Measurements from ENCODE around the gene ZDHHC11B.
"Not testable (repeated sequence)": the region's sequence is repeated elsewhere in the genome, so short reads cannot be mapped to it uniquely, and the experiment has no call there.

The ZDHHC11B gene

DNA sequence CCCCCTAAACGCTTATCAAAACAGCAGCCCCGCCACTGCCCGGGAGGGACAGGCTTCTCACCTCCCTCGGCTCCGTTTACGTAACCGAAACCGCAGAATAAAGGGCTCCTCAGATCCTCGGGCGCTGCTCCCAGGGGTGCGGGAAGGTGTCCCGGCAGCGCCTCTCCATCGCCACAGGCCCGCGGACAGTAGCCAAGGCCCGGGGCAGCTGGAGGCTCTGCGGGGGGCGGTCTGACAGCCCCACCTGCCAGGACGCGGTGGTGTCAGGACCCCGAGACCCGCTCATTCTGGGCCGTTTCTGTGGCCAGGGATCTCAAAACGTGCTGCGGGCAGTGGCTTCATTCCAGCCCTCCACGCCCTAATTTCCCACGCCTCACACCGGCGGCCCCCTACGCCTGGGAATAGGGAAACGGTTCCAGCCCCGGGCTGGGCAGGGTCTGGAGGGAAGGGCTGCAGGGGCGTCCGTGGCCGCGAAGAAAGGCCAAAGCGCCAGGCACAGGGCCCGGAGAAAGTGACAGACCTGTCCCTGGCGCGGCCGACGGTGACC is 575 bp downstream of the ZDHHC11B start:
- DNase-seq (ENCODE audit: low spot score), result peak; percentile 1

GRCh38 chr5:783049-783802 is 1.3 kb downstream of the ZDHHC11B start:
- DNase-seq (ENCODE audit: low spot score), result not testable (repeated sequence)

- DNase-seq (ENCODE audit: low spot score), result not testable (repeated sequence)
Observed at GRCh38 chr5:782356-782755, 2.2 kb downstream of the ZDHHC11B start.

DNA sequence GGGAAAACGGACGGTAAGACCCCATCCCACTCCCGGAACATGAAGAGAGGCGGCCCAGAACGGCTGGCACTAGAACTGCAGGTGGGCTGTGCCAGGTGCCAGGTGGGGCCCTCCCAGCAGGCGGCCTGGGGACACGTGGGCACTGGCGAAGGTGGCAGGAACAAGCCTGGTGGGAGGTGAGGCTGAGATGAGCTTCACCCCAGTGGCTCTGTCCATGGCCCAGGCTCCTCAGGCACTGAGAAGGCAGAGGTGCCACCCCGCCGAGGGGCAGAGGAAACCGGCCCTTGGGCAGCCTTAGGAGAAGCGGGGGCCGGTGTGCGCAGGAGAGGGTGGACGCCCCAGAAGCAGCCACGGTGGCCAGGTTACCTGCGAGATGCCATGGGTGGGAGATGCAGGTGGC is 4.0 kb downstream of the ZDHHC11B start:
- not testable (repeated sequence) for DNase-seq (ENCODE audit: low spot score)

DNA sequence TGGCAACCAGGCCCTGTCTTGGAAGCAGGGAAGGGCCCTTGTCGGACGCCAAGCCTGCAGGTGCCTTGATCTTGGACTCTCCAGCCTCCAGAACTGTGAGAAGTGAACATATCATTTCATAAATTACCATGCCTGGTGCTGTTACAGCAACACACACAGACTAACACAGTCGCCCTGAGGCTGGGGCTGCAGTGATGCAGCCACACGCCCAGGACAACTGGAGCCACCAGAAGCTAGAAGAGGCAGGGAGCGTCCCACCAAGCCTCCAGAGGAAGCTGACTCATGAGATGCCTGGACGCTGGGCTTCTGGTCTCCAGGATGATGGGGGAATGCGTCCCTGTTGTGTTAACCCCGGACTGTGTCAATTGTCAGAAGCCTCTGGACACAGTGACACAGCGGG is 5.6 kb downstream of the ZDHHC11B start:
- DNase-seq (ENCODE audit: low spot score), result not testable (repeated sequence)

- DNase-seq (ENCODE audit: low spot score), result not testable (repeated sequence)
Observed at GRCh38 chr5:778421-778820, 6.1 kb downstream of the ZDHHC11B start.

DNA sequence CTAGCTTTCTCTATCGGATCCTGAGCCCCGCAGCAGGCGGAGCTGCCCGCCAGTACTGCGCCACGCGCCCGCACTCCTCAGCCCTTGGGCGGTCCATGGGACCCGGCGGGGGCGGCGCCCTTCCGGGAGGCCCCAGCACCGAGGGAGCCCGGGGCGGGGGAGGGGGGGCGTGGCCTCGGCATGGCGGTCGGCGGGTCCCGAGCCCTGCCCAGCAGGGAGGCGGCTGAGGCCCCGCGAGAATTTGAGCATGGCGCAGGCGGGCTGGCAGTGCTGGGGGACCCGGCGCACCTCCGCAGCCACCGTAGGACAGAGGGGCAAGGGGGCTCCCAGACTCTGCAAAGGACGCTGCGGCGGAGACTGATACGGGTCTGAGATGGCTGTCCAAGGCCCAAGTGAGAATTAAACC is 6.8 kb downstream of the ZDHHC11B start:
- no peak for DNase-seq (ENCODE audit: low spot score)

DNA sequence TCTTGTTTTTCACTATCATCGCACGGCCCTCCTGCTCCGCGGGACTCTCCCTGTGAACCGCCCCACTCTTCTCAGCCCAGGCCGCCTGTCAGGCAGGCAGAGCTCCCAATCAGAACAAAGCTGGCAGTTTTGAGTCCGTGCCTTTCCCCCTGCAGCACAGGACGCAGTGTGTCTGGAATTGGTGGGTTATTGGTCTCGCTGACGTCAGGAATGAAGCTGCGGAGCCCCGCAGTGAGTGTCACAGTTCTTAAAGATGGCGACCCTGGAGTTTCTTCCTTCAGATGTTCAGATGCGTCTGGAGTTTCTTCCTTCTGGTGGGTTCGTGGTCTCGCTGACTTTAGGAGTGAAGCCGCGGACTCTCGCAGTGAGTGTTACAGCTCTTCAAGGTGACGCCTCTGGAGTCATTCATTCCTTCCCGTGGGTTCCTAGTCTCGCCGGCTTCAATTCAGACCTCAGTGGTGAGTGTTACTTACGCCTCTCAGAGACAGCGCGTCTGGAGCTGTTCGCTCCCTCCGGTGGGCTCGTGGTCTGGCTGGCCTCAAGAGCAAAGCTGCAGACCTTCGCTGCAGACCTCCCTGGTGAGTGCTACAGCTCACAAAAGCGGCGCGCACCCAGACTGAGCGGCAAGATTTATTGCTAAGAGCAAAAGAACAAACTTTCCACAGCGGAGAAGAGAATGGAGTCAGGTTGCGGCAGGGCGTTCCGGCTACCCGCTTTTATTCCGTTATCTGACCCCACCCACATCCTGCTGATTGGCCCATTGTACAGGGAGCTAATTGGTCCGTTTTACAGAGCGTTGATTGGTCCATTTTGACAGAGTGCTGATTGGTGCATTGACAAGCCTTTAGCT is 7.4 kb downstream of the ZDHHC11B start:
- DNase-seq (ENCODE audit: low spot score), result no peak

DNA sequence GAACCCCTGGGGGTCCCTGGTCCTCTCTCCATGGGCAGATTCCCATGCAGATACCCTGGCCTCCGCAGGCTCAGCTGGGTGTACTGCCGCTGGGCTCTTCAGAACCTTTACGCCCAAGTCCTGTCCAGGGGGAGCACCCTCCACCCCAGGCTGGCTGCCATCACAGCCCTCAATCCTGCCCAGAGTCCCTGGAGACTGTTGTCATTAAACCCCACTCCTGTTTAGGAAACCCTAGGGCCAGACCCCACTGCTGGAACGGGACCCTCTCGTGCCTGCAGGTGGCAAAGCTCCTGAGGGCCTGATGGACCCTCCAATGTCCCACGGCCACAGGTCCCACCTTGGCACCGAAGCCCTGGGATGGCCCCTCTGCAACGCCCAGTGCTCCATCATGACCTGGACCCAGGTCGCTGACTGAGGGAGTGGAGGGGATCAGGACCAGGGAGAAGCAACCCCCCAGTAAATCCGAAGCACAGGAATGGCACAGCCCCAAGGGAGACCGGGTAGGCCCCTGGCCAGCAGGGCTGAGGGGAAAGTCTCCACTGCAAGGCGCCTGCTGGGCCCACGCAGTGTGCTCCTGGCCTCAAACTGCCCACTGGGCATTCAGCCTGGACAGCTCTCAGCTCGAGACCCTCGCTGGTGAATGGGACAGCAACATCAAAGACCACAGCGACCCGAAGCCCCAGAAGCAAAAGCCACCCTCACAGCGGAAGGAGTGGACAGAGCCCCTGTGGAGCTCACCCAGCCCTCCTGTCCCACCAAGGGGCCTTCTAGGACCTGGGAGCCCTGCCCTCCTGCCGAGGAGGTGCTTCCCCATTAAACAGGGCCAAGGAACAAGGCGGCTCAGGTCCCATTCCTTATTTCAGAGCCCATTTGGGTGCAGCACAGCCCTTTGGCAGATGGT is 8.3 kb downstream of the ZDHHC11B start:
- DNase-seq (ENCODE audit: low spot score), result no peak

DNA sequence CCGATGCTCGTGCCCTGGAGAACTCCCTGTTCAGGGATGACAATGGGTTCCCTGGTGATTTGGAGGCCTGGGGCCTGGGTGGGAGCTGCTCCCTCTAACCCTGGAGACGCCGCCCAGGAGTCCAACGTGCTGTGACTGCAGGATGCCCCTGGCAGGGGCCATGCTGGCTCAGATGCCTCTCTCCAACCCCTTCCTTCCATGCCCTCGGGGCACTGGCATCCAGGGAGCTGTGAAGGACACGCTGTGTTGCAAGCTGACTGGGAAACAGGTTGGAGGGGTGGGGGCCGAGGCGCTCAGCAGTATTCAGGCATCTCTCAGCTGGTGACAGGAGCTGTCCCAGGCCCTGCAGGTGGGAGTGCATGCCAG is 9.0 kb downstream of the ZDHHC11B start:
- DNase-seq (ENCODE audit: low spot score), result not testable (repeated sequence)

- not testable (repeated sequence) for DNase-seq (ENCODE audit: low spot score)
Observed at GRCh38 chr5:774854-775505, 9.5 kb downstream of the ZDHHC11B start.

DNA sequence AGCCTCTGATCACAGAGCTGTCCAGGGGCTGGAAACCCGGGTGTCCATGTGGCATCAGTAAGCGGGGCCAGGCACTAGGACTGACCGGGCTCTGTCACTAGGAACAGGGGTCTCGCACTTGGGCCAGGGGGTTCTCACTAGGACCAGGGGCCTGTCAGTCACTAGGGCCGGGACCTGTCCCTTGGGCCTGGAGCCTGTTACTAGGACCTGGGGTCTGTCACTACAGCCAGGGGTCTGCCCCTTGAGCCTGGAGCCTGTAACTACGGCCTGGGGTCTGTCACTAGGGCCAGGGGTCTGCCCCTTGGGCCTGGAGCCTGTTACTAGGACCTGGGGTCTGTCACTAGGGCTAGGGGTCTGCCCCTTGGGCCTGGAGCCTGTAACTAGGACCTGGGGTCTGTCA is 10.2 kb downstream of the ZDHHC11B start:
- not testable (repeated sequence) for DNase-seq (ENCODE audit: low spot score)

DNA sequence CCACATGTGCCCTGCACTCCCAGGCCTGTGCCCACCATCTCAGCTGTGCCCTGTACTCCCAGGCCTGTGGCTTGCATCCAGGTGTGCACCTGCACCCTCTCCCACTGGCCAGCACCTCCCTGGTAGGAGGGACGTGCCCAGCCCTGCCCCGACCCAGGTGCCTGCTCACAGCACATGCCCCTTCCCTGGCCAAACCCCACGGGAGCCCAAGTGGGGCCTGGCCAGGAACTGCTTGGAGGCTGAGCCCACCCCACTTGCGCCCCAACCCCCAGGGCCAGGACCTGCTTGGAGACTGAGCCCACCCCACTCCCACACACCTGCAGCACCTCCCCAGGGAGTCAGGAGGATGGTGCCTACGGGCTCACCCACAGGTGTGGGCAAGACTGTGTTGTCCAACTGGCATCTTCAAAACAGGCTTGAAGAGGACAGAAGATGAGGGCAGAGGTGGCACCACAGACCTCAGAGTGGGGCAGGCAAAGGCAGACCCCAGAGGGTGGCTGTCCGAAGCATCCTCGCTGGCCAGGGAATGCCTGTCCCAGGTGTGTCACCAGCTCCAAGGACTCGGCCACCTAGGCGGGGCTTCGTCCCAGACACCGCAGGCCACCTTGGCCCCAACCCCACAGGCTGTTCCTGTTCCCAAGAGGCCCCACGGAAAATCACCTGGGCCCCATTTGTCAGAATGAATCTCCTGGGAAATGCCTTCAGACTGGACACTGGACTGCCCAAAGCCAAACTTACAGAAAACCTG is 10.8 kb downstream of the ZDHHC11B start:
- no peak for DNase-seq (ENCODE audit: low spot score)

- not testable (repeated sequence) for DNase-seq (ENCODE audit: low spot score)
Observed at GRCh38 chr5:772931-773330, 11.6 kb downstream of the ZDHHC11B start.

GRCh38 chr5:772547-772890 is 12.0 kb downstream of the ZDHHC11B start:
- not testable (repeated sequence) for DNase-seq (ENCODE audit: low spot score)

- not testable (repeated sequence) for DNase-seq (ENCODE audit: low spot score)
Observed at GRCh38 chr5:771841-772546, 12.5 kb downstream of the ZDHHC11B start.

DNA sequence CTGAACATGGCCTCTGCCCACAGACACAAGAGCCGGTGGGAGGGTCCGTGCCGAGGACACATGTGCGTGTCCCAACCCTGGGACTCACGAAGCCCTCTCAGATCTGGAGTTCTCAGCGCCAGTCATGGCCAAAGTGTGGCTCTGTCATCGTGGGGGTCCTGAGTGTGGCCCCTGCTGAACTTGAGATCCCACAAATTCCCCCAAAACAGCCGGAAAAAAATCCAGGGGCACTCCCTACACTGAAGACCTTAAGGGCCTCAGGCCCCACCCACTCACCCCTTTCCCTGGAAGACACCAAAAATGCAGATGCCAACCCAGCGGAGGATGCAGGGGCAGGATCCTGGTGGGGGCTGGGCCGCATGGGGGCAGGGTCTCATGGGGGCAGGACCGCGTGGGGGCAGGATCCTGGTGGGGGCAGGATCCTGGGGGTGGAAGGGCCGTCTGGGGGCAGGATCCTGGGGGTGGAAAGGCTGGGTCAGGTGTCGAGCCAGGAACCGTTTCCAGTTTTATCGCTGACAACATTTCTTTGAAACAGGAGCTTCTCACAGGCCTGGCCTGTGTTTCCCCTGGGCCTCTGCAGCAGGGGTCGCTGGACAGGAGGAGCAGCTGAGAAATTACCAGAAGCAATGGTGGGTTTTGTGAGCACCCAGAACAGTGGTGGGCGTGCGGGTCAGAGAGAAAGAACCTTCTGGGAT is 13.3 kb downstream of the ZDHHC11B start:
- DNase-seq (ENCODE audit: low spot score), result not testable (repeated sequence)

DNA sequence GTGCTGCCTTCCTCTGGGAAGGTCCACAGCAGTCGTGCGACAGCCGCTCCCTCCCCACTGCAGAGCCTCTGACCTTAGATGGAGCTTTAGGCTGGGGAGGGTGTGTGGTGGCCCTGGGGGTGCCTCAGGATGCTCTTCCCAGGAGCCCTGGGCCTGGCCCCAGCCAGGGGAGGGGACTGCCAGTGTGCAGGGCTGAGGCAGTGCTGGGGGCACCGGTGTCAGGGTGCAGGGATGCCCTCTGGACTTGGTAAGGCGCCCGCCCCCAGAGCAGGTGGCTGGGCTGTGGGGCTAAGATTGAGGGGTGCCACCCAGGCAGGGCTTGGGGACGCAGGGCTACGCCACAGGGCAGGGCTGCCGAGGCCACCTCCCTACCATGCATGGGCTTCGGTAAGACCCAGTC is 13.9 kb downstream of the ZDHHC11B start:
- DNase-seq (ENCODE audit: low spot score), result not testable (repeated sequence)

DNA sequence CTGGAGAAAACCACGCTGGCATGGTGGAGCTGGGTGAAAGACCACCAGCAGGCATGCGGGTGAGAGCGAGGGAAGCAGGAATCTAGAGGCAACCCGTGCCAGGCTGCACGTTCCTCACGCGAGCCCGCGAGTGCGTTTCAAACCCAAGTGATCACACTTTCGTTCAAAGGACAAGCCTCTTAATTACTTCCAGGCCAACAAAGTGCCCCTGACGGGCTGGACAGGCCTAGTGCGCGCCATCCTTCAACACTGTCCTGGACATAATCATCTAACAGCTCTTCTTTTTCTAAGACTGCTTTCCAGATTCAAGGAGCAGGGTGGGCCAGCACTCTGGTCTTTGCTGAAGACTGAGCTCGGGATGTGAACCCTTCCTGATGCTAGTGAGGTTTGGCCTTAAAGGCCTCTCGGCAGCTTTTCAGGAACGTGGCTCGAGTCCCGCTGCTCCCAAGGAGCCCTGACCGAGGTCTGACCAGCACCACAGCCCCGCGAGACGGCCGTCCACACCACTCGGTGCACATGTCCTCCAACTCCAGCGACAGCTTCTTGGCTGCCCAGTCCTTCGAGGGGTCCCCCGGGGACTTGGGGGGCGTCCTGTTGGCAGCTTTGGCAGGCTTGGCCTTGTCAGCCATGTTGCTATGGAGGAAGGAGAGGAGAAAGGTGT is 14.9 kb downstream of the ZDHHC11B start:
- DNase-seq (ENCODE audit: low spot score), result not testable (repeated sequence)

All from COLO829 (cell line).